NT2/D1 (cell line): Measurements from ENCODE around the gene NEU4.

Experiments used
- SUZ12 ChIP-seq: IDR thresholded peaks from 2 replicates; pipeline ENCODE4 v1.6.1; 2011; ENCODE audit not compliant: insufficient read length, insufficient read depth; ENCODE audit errors: extremely low read depth
- YY1 ChIP-seq: IDR thresholded peaks from 2 replicates; pipeline ENCODE4 v1.6.1; 2011; ENCODE audit not compliant: insufficient read length, insufficient read depth
- ZNF274 ChIP-seq: IDR thresholded peaks from 2 replicates; pipeline ENCODE4 v1.6.1; 2011; ENCODE audit warnings: mild to moderate bottlenecking, low read depth, low read length

DNA sequence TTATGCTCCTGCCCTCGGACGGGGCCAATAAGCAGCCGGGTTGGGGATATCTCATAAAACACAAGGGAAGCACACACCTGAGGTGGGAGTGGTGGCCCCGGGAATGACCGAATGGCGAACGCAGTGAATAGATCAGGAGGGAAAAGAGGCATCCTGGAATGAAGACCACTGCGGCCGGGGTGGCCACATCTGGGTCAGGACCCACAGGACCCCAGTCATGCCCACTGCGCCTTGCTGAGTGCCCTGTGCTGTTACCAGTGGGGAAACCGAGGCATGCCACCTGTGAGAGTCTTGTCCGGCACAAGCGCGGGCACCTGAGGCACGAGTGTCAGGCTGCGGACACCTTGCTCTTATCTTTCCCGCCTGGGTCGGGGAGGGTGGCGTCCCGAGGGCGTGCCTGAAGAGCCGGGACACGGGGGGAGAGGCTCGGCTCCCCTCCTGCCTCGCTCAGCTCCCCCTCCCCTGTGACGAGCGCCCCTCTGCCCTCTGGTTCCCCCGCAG is 48.1 kb downstream of the NEU4 start:
- TF ChIP-seq YY1 (no peak), ZNF274 (no peak), SUZ12 (no peak)
